ENCODE data around the gene SOCS4. TPM values are rescaled to one million over a fixed set of nuclear protein-coding genes. Genes with fewer than 3 reads are reported as not detected.
"Not testable (repeated sequence)": the region's sequence is repeated elsewhere in the genome, so short reads cannot be mapped to it uniquely, and the experiment has no call there.

SOCS4 gene
- total RNA-seq, 2 donors from 2014 or later, result 36.5 to 50.9 TPM

DNA sequence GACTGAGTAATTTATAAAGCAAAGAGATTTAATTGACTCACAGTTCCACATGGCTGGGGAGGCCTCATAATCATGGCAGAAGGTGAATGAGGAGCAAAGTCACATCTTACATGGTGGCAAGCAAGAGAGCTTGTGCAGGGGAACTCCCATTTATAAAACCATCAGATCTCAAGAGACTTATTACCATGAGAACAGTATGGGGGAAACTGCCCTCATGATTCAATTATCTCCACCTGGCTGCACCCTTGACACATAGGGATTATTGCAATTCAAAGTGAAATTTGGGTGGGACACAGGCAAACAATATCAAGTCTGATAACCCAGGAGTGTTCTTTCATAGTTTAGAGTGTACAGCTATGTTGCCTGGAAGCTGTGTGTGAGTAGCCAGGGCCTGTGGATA is 11.0 kb downstream of the SOCS4 start:
- not testable (repeated sequence) for ATAC-seq; DNase-seq (ENCODE audit: low spot score); H3K4me3 Mint-ChIP-seq; H3K9me3 Mint-ChIP-seq; H3K27ac Mint-ChIP-seq; H3K27me3 Mint-ChIP-seq; H3K4me1 Mint-ChIP-seq (ENCODE audit: low read depth in 2 of 2)
- H3K36me3 Mint-ChIP-seq, result peaks cover 13% of the 10 kb centered on the region

DNA sequence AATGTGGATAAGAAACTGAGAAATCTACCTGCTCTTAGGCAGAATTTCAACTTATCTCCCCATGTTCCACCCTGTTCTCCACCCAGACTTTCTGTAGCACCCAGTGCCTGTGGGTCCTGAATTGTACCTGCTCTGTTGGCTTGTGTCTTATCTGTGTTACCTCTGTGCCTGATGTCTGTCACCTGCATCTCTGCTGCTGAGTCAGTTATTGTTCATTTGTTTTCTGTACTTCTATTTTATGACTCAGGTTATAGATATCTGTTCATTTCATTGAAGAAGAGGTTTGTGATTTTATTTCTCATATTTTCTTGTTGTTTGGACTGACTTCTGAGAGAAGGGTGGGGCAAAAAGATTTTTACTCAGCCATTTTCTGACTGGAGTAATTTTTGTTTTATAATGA is 11.7 kb downstream of the SOCS4 start:
- ATAC-seq, result no peak
- Mint-ChIP-seq H3K4me1 (ENCODE audit: low read depth in 2 of 2) (peaks cover 0 to 7% of the 10 kb centered on the region in 2 donors), H3K27me3 (no peaks in the 10 kb centered on the region), H3K36me3 (peaks cover 18% of the 10 kb centered on the region), H3K9me3 (no peaks in the 10 kb centered on the region), H3K27ac (peak overlapping the region in 1 of 2 donors; percentile 22), H3K4me3 (no peak overlapping the region)
- DNase-seq (ENCODE audit: low spot score), result no peak

DNA sequence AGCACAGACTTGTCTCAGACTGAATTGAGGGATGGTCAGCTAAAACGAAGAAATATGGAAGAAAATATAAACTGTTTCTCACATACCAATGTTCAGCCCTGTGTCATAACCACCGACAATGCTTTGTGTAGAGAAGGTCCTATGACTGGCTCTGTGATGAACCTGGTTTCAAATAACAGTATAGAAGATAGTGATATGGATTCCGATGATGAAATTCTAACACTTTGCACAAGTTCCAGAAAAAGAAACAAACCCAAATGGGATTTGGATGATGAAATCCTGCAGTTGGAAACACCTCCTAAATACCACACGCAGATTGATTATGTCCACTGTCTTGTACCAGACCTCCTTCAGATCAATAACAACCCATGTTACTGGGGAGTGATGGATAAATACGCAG is 16.5 kb downstream of the SOCS4 start:
- H3K9me3 Mint-ChIP-seq, result no peaks in the 10 kb centered on the region
- no peak overlapping the region for H3K27ac Mint-ChIP-seq
- peaks cover 11% of the 10 kb centered on the region for H3K36me3 Mint-ChIP-seq
- DNase-seq (ENCODE audit: low spot score) (no peak), ATAC-seq (no peak)
- H3K4me1 Mint-ChIP-seq (ENCODE audit: low read depth in 2 of 2), result peaks cover 0 to 3% of the 10 kb centered on the region in 2 donors
- H3K27me3 Mint-ChIP-seq, result no peaks in the 10 kb centered on the region
- H3K4me3 Mint-ChIP-seq, result no peak overlapping the region

DNA sequence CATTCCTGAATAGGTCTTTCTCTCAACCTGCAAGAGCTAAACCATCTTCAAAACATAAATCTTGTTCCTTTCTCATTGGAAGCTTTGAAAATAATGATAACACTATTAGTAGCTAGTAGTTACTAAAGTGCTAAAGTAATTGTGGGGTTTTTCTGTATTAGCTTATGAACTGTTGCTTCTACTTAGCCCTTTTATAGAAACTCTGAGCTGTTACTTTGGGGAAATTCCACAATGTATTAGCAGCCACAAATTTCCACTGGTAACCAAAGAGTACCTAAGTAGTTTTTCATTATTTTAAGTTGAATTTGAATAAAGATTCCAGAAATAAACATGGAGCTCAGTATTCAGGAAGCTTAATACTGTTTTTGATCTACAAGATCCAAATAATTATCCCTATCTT is 18.1 kb downstream of the SOCS4 start:
- DNase-seq (ENCODE audit: low spot score) (no peak), ATAC-seq (no peak)
- Mint-ChIP-seq H3K27ac (no peak overlapping the region), H3K4me1 (ENCODE audit: low read depth in 2 of 2) (peaks cover 0 to 4% of the 10 kb centered on the region in 2 donors), H3K27me3 (no peaks in the 10 kb centered on the region), H3K9me3 (no peaks in the 10 kb centered on the region), H3K4me3 (no peak overlapping the region), H3K36me3 (peaks cover 8% of the 10 kb centered on the region)

DNA sequence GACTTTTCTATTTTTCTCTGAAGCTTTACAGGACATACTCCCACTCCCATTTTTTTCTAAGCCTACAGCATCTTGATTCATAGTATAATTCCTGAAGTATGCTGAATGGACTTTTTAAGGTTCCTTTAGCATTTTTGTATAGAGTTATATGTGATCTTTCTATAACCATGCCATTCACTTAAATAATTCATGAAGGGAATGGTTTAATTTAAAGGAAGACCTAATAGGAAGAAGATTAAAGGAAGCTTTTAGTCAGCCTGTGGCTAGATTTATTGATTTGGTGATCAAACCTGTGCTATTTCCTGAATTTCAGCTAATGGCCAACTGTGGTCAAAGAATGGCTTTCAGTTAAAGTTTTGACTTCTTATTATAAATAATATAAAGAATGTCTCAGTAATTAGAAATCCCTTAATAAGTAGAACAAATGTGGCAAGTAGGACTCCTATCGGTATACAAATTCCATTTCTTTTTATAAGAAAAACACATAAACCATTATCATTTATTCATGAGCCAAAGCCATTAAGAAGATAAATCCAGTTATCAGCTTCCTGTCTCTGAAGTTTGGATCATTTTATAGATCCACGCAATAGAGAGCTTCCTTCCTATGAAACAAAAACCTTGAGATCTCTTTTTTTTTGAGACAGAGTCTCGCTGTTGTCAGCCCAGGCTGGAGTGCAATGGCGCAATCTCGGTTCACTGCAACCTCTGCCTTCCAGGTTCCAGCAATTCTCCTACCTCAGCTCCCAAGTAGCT is 20.4 kb downstream of the SOCS4 start:
- Mint-ChIP-seq H3K36me3 (peaks cover 8% of the 10 kb centered on the region), H3K4me1 (ENCODE audit: low read depth in 2 of 2) (peaks cover 10 to 11% of the 10 kb centered on the region in 2 donors), H3K4me3 (no peak overlapping the region), H3K27ac (no peak overlapping the region), H3K9me3 (no peaks in the 10 kb centered on the region), H3K27me3 (no peaks in the 10 kb centered on the region)
- DNase-seq (ENCODE audit: low spot score) (no peak), ATAC-seq (no peak)

DNA sequence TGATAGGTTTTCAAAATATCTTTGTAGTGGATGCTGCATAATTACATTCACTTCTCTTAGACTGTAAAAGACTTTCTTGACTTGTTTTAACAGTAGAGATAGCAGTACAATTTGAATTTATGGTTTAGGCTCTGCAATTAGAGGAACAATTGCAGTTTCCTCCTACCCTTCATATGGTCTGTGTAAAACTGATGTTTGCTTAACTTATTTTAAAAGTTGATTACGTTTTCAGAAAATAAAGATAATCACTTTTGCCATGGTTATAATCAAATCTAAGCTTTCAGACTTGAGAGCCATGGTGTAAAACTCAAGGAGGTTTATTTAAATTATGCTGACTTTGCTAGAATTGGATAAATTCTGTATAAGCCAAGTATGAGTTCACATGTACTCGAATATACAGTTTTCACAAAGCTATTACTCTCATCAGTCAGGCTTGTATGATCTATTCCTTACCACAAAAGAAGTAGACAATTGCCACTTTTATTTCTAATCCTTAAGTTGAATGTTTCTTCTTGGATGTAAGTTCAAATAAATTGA is 21.9 kb downstream of the SOCS4 start:
- H3K4me1 Mint-ChIP-seq (ENCODE audit: low read depth in 2 of 2), result peaks cover 23 to 24% of the 10 kb centered on the region in 2 donors
- DNase-seq (ENCODE audit: low spot score), result no peak
- H3K27ac Mint-ChIP-seq, result no peak overlapping the region

DNA sequence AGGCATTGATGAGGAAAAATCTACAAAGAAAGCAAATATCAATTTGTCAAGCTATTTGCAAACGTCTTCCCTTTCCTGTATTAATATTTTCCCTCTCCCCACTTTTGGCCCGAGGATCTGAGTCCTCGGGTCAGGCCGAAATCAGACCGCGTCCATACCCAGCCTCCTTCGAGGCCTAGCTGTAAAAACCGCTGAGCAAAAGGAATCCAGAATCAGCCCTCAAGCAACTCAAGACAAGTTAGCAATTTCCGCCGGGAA is 24.1 kb downstream of the SOCS4 start:
- Mint-ChIP-seq H3K9me3 (no peaks in the 10 kb centered on the region), H3K36me3 (peaks cover 10% of the 10 kb centered on the region), H3K4me1 (ENCODE audit: low read depth in 2 of 2) (peaks cover 29 to 30% of the 10 kb centered on the region in 2 donors), H3K4me3 (peak overlapping the region; percentile 84), H3K27ac (peak overlapping the region; percentile 57 to 86), H3K27me3 (no peaks in the 10 kb centered on the region)
- DNase-seq (ENCODE audit: low spot score) (no peak), ATAC-seq (peak in 1 of 2 donors; percentile 25)

More for the DNA sequence above, 21.9 kb downstream of the SOCS4 start:
- Mint-ChIP-seq H3K36me3 (peaks cover 10% of the 10 kb centered on the region), H3K4me3 (no peak overlapping the region), H3K9me3 (no peaks in the 10 kb centered on the region), H3K27me3 (no peaks in the 10 kb centered on the region)
- no peak for ATAC-seq

DNA sequence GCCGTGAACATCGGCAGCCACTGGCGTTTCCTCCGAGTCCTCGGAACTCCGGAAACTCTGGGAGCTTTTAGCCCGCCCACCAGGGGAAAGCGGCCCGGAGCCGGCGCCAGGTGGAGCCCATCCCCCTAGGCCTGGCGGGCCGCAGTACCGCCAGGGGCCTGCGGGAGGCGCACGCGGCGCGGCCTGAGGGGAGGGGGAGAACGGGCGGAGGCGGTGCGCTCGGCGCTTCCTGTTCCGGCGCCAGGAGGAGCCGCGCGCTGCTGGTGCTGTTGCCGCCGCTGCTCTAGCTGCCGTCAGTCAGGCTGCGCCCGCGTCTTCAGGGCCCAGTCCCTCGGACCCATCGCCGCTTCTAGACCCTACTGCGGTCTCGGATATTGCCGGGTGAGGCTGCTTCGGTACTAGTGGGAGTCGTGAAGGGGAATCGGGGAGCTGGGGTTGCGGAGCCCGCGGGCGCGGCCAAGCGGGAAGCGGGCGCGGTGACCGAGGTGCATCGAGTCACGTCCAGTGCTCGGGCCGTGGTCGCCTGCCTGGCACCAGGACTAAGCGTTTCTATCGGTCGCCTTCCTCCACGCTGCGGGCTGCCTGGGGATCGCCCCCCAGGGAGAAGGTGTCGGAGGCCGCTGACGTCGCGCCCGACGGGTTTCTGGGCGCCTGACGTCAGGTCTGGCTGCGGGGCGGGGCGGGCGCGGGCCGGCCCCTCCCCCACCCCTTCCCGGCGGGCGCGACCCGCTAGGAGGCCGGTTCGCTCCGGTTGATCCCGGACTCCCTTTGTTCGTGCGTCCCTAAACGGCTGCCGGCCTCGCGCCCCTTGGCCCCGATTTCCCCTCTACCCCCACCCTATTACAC is 24.6 kb downstream of the SOCS4 start, which contains the start of gene MAPK1IP1L:
TSS of gene MAPK1IP1L (plus strand) at position 225 of the 846 bp plus-strand sequence. CDS start 10,037 bp downstream, outside the sequence.
- H3K36me3 Mint-ChIP-seq, result peaks cover 10% of the 10 kb centered on the region
- H3K4me3 Mint-ChIP-seq, result peak within 1 kb of the TSS; percentile 84
- peaks cover 29 to 30% of the 10 kb centered on the region in 2 donors for H3K4me1 Mint-ChIP-seq (ENCODE audit: low read depth in 2 of 2)
- DNase-seq (ENCODE audit: low spot score) (peak; percentile 93), ATAC-seq (peak; percentile 98)
- no peaks in the 10 kb centered on the region for H3K27me3 Mint-ChIP-seq
- H3K27ac Mint-ChIP-seq, result peak within 1 kb of the TSS; percentile 57 to 86
- no peaks in the 10 kb centered on the region for H3K9me3 Mint-ChIP-seq

DNA sequence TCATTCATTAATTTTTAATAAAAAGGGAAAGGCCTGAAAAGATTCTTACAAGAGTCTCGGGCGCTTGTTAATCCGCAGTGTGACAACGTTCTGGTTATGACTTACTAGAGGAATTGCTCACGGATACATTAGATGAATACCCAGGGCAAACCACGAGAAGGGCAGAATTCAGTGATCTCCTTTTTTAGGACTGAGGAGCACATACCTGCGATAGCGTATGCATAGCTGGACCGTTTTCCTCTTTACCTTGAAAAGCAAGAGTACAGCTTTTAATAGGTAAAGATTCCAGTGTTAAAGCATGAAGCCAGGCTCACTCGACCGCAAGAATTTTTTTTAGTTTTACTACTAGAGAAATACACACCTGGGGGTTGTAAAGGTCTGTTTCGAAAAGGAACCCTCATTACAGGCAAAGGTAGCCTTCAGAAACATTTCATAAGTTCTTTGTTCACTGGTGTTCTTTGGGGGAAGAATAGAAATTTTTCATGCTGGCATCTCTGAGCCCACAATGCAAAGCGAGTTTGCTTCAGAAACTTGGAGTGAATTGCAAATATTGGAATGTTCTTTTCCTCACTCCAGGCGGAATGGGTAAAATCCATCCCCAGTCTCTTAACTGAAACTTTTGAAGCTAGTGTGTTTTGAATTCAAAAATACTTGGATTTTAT is 25.4 kb downstream of the SOCS4 start:
- peak overlapping the region; percentile 57 to 86 for H3K27ac Mint-ChIP-seq
- H3K27me3 Mint-ChIP-seq, result no peaks in the 10 kb centered on the region
- DNase-seq (ENCODE audit: low spot score) (no peak), ATAC-seq (peak in 1 of 2 donors; percentile 22)
- H3K9me3 Mint-ChIP-seq, result no peaks in the 10 kb centered on the region
- H3K4me3 Mint-ChIP-seq, result peak overlapping the region; percentile 84
- H3K36me3 Mint-ChIP-seq, result peaks cover 10% of the 10 kb centered on the region
- peaks cover 29 to 30% of the 10 kb centered on the region in 2 donors for H3K4me1 Mint-ChIP-seq (ENCODE audit: low read depth in 2 of 2)

DNA sequence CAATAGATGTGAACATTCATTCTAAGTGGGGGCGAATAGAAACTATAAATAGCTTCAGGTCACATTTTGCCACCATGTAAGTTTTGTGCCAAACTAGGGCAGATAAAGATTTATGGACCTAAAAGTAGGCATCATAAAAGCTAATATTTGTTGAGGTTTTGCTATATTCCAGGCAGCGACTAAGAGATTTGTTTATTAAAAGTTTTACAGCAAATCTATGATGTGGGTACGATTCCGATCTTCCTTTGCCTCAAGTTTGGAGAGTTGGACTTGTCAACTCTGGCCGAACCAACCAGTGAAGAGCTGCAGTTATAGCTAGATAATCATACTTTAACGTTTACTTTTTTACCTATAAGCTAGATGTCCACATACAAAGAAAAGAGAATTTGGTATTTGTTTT is 26.0 kb downstream of the SOCS4 start:
- DNase-seq (ENCODE audit: low spot score), result no peak
- H3K9me3 Mint-ChIP-seq, result no peaks in the 10 kb centered on the region
- no peak for ATAC-seq
- peak overlapping the region; percentile 57 to 86 for H3K27ac Mint-ChIP-seq
- H3K4me1 Mint-ChIP-seq (ENCODE audit: low read depth in 2 of 2), result peaks cover 29 to 35% of the 10 kb centered on the region in 2 donors
- H3K27me3 Mint-ChIP-seq, result no peaks in the 10 kb centered on the region
- H3K36me3 Mint-ChIP-seq, result peaks cover 10% of the 10 kb centered on the region
- H3K4me3 Mint-ChIP-seq, result peak overlapping the region; percentile 84

DNA sequence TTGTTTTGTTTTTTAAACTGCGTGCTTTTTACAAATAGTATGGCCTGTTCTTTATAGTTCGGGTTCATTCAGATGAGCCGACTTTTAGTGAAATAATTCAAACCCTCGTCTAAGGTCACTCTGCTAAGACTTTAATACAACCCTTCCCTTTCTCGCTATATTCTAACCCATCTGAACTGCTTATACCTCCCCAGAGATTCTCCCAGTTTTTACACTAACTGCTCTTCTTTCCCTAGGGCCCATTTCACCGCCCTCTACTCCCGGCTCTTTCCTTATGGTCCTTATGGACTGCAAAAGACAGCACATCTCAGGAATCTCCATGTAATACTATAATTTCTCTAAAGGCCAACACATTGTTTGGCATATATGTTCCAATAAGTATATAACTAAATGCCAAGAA is 26.5 kb downstream of the SOCS4 start:
- Mint-ChIP-seq H3K4me1 (ENCODE audit: low read depth in 2 of 2) (peaks cover 29 to 38% of the 10 kb centered on the region in 2 donors), H3K27ac (peak overlapping the region; percentile 57 to 86), H3K4me3 (peak overlapping the region; percentile 84), H3K9me3 (no peaks in the 10 kb centered on the region), H3K36me3 (peaks cover 10% of the 10 kb centered on the region), H3K27me3 (no peaks in the 10 kb centered on the region)
- no peak for ATAC-seq
- DNase-seq (ENCODE audit: low spot score), result no peak

DNA sequence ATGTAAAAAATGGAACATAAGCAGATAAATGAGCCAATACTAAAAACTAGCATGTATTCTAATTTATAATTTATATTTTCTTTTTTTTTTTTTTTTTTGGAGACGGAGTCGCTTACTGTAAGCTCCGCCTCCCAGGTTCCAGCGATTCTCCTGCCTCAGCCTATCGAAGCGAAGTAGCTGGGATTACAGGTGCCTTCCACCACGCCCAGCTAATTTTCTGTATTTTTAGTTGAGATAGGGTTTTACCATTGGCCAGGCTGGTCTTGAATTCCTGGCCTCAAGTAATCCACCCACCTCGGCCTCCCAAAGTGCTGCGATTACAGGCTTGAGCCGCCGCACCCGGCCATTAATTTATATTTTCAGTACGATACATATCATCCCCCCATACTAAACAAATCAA is 27.1 kb downstream of the SOCS4 start:
- H3K4me1 Mint-ChIP-seq (ENCODE audit: low read depth in 2 of 2), result peaks cover 29 to 38% of the 10 kb centered on the region in 2 donors
- DNase-seq (ENCODE audit: low spot score) (no peak), ATAC-seq (no peak)
- peak overlapping the region; percentile 40 for H3K4me3 Mint-ChIP-seq
- H3K9me3 Mint-ChIP-seq, result no peaks in the 10 kb centered on the region
- H3K36me3 Mint-ChIP-seq, result peaks cover 10% of the 10 kb centered on the region
- H3K27me3 Mint-ChIP-seq, result no peaks in the 10 kb centered on the region
- peak overlapping the region; percentile 57 to 86 for H3K27ac Mint-ChIP-seq

DNA sequence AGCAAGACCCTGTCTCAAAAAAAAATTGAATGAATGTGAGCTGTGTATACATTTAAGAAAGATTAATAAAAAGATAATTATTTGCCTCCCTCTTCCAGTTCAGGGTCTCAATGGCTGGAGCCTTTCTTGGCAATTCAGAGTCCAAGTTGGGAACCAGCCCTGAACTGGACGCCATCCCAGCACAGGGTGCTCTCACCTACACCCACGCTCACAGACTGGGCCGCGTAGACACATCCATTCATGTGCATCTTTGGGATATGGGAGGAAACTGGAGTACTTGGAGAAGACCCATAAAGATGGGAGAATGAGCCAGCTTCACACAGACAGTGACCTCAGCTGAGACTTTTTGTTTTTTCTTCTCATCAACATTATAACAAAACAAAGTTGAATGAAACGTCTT is 30.9 kb downstream of the SOCS4 start:
- peaks cover 15% of the 10 kb centered on the region for H3K36me3 Mint-ChIP-seq
- ATAC-seq (no peak), DNase-seq (ENCODE audit: low spot score) (no peak)
- peaks cover 22 to 44% of the 10 kb centered on the region in 2 donors for H3K4me1 Mint-ChIP-seq (ENCODE audit: low read depth in 2 of 2)
- H3K9me3 Mint-ChIP-seq, result no peaks in the 10 kb centered on the region
- H3K27me3 Mint-ChIP-seq, result no peaks in the 10 kb centered on the region
- no peak overlapping the region for H3K27ac Mint-ChIP-seq
- no peak overlapping the region for H3K4me3 Mint-ChIP-seq

Data from natural killer cell treated with Interleukin-12 subunit alpha and Interleukin-12 subunit beta and Interleukin-15 and Interleukin-18, amount 100 ng/mL, for 72 hours (primary cell).